NCI-H460 (cell line): ENCODE measurements around the gene SLC25A12. TPM values are rescaled to one million over a fixed set of nuclear protein-coding genes. Genes with fewer than 3 reads are reported as not detected.
"Not testable (repeated sequence)": the region's sequence is repeated elsewhere in the genome, so short reads cannot be mapped to it uniquely, and the experiment has no call there.

ENCODE experiments used
- DNase-seq: peaks from one replicate; pipeline ENCODE4 v3.0.0-alpha.2; 2016; ENCODE audit warnings: low read depth; ENCODE audit errors: extremely low read depth
- total RNA-seq: library from RNA; depleted of rRNA; stranded (reverse); fragments of >200 nt; shearing (Covaris generic); gene quantifications from 2 replicates; pipeline ENCODE4 v1.2.3, GENCODE V29; 2014

Gene SLC25A12
- total RNA-seq, 1 experiment from 2014 or later = 25.0 TPM

DNA sequence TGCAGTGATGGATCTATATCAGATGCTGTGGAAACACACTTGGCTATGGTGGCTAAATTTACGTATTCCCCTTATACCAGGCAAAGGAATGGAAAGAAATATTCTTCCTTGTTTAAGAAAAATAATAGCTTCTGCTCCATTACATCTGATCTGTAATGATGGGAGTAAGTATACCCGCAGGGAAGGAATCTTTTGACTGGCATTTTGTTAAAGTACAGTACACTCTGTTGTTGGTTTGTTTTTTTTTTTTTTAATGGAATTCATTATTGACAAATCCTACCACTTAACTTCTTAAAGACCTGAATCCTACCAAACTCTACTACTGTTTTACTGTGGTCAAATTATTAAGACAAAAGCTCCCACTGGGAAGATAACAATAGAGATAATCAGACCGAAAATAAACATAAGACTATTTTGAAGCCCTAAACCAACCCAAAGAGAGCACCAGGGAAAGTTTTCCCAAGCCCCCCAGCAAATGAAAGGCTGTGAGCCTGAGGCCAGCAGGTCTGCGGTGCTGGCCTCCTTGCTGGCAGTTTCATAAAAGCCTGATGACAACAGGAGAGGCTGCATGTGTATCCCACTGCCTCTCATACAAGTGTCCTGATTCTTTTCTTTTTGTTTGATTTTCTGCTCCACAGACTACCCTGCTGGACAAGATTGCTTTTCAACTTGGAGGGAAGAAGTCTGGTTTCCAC, 101.0 kb downstream of the SLC25A12 start:
- DNase-seq = no peak

DNA sequence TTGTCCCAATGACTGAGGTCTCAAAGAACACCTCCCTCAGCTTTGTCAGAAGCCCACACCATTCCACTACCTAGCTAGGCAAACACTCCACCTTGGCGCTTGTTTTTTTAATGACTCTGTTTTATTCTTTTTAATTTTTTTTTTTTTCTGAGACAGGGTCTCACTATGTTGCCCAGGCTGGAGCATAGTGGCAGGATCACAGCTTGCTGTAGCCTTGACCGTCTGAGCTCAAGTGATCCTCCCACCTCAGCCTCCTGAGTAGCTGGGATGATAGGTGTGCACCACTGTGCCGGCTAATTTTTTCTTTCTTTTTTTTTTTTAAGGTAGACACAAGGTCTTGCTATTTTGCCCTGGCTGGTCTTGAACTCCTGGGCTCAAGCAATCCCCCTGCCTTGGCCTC, 101.9 kb downstream of the SLC25A12 start:
- no peak for DNase-seq

DNA sequence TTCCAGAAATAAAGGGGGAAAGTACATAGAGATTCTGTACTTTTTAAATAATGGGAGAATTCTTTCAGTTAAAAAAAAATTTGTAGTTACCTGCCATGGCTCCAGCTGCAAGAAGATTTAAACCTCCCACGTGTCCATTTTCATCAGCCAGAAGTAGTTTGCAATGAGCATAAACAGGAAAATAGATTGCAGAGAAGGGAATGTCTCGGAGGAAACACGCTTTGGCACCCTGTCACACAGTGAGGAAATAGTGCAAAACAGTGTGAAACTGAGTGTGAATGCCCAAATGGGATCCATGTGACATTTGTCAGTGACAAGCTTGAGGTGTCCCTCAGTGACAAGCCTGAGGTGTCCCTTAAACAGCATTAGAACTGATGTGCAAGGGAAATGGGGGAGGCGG, 102.7 kb downstream of the SLC25A12 start:
- no peak for DNase-seq

DNA sequence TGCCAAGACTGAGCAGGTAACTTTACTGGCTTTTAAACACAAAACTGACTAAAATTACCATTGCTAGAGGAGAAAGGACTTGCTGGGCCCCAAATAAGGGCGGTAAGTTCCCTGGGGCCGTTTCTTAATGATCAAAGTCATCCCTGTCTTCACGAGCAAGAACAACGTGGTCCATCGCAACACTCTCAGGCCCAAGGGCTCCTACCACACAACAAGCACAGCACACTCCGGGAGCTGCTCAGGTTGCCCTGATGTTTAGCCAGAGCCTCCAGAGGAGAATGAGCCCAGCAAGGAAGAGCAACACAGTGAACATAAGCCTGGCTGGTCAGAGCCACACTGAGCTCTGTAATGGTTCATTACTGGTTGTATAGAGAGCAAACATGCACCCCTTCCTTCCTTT, 104.1 kb downstream of the SLC25A12 start:
- DNase-seq = no peak

DNA sequence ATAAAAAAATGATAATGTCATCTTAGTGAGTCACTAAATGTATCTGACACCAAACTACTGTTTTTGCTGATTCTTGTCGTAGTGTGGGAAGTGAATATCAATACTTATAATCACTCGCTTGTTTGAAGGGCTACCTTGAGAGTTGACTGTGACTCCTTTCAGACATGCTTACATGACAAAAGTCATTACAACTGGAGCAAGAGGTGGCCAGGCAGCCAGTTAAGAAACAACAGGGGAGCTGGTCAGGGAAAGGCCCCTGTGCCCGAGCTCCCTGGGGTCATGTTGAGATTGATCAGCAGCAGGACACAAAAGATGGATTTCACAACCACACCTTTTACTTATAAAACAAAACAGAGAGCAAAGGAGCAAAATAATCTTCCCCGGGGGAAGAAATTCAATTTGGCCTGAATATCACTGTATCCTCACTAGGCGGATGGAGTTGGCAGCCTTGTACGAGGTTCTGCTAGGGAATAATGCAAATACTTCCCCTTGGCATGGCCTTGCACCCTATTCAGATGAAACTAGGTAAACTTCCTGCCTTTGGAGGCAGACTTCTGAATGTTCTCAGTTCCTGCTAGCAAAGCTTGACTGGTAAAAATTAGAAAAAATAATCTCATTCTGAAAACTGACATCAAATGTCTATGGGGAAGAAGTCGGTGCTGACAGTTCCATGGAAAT, 105.6 kb downstream of the SLC25A12 start:
- DNase-seq = no peak

DNA sequence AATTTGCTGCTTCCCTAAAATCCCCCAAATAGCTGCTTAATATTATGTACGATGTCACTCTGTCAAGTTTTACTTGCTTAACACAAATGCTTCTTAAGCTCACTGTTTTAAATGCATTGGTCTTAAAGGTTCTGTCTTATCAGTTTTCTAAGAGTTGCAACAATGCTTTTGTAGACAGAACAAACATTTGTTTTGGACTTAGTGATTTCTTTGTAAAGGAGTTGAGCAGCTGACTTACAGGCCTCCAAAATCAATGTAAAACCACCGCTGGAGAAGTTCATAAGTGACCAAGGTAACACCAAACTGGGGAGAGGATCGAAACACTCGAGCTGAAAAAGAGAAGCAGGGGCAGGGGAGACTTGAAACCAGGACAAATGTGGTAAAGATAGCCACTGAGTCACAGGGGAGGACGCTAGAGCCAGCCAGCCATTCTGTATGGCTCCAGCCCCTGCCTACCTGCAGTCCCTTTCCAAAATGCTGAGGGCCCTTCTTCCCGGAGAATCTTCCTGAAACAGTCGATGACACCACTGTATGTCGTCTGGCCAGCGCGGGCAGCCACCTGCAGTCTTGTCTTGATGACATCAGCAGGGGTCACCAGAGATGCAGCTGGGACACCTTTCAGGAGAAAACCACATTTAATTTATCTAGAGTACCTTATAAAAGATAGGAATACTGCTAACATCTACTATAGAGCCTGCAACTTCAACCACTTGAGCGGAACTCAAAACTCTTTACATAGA, 106.5 kb downstream of the SLC25A12 start:
- DNase-seq = no peak

DNA sequence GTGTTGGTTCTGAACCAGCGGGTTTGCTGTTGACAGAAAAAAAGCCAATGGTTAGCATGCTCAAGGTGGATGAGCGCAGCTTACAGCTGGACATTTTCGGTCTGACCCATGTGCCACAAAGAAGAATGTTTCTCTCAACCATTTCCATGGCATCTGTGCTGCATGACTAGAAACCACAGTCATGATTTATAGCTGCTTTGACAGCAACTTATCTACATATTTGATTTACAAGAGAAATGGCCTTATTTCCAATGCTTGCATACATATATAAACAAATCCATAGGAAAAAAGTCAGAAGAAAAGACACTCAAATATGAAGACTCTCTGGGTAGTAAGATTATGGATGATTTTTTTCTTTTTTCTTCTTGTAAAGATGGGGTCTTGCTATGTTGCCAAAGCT, 108.6 kb downstream of the SLC25A12 start:
- no peak for DNase-seq

DNA sequence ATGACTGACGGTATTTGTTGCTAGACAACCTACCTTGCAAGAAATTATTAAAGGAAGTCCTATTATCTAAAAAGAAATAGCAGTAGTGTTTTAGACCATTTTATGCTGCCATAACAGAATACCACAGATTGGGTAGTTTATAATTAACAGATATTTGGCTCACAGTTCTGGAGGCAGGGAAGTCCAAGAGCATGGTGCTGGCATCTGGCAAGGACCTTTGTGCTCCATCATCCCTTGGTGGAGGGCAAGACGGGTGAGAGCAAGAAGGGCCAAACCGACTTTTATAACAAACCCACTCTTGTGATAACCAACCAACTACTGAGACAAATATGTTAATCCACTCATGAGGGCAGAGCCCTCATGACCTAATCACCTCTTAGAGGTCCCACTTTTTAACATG, 115.5 kb downstream of the SLC25A12 start:
- DNase-seq = no peak

DNA sequence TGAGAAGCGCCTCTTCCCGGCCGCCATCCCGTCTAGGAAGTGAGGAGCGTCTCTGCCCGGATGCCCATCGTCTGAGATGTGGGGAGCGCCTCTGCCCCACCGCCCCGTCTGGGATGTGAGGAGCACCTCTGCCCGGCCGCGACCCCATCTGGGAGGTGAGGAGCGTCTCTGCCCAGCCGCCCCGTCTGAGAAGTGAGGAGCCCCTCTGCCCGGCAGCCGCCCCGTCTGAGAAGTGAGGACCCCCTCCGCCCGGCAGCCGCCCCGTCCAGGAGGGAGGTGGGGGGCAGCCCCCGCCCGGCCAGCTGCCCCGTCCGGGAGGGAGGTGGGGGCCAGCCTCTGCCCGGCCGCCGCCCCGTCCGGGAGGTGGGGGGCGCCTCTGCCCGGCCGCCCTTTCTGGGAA, 119.5 kb downstream of the SLC25A12 start:
- DNase-seq = not testable (repeated sequence)

DNA sequence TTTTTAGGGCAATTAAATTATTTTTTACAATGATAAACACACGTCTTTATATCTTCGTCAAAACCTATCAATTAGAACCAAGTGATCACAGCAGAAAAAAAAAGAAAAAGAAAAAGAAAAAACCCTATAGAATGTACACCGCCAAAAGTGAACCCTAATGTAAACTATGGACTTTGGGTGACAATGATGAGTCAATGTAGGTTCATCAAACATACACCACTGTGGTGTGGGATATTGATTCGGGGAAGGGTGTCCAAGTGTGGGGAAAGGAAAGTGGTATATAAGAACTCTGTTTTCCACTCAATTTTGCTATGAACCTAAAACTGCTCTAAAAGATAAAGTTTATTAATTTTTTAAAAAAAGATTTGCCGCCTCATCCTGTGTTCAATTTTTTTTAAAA, 121.7 kb downstream of the SLC25A12 start:
- no peak for DNase-seq

DNA sequence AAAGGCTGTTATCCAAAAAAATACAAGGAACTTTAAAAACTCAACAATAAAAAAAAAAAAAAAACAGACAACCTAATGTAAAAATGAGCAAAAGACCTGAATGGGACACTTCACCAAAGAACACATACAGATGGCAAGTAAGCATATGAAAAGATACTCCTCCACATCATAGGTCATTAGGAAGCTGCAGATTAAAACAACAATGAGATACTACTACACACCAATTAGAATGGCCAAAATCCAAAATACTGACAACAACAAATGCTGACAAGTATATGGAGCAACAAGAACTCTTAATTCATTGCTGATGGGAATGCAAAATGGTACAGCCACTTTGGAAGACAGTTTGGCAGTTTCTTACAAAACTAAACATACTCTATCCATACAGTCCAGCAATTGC, 122.6 kb downstream of the SLC25A12 start:
- DNase-seq = no peak

DNA sequence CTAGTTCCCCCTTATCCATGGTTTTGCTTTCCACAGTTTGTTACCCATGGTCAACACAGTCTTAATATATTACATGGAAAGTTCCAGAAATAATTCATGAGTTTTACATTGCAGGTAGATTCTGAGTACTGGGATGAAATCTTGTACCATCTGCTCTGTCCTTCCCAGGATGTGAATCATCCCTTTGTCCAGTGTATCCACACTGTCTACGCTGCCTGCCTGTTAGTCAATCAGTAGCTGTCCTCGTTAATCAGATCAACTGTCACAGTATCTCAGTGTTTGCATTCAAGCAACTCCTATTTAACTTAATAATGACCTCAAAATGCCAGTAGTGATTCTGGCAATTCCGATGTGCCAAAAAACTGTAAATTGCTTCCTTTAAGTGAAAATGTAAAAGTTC, 130.4 kb downstream of the SLC25A12 start:
- DNase-seq = no peak

DNA sequence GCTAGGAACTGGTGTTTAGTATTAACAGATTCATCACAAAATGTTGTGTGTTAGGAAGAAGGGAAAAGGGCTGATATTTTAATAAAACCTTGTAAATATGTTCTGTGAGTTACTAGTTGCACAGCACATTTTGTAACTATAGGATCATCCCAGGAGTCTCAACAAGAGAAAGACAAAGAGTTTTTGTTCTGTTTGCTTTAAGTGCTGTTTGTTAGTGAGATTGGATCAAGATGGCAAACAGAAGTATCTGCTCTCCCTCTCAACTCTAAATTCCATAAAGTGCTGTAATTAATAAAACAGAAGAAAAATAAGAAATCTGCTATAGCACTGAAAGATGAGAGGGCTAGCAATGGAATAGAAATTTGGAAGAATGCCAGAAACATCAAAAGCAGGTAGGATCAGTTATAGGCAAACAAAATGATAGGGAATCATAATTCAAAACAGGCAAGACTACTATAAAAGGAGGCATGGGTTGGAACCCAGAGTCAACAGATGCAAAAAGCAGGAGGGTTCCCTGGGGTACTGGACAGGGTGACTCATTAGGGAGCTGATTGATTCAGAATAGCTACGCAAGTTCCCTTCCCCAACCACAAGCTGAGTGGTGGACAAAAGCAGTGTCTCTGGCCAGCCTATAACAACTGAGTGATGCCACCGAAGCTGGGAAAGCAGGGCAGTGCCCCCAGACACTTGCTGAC, 131.0 kb downstream of the SLC25A12 start:
- no peak for DNase-seq

DNA sequence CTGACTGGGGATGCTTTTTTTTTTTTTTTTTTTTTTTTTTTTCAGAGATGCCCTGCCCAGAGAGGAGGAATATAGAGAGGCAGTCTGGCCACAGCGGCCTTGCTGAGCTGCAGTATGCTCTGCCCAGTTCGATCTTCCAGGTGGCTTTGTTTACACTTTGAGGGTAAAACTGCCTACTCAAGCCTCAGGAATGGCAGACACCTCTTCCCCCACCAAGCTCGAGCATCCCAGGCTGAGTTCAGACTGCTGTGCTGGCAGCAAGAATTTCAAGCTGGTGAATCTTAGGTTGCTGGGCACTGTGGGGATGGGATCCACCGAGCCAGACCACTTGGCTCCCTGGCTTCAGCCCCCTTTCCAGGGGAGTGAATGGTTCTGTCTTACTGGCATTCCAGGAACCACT, 132.9 kb downstream of the SLC25A12 start:
- DNase-seq = not testable (repeated sequence)

DNA sequence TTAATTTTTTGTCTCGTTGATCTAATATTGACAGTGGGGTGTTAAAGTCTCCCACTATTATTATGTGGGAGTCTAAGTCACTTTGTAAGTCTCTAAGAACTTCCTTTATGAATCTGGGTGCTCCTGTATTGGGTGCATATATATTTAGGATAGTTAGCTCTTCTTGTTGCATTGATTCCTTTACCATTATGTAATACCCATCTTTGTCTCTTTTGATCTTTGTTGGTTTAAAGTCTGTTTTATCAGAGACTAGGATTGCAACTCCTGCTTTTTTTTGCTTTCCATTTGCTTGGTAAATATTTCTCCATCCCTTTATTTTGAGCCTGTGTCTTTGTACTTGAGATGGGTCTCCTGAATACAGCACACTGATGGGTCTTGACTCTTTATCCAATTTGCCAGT, 135.3 kb downstream of the SLC25A12 start:
- not testable (repeated sequence) for DNase-seq

DNA sequence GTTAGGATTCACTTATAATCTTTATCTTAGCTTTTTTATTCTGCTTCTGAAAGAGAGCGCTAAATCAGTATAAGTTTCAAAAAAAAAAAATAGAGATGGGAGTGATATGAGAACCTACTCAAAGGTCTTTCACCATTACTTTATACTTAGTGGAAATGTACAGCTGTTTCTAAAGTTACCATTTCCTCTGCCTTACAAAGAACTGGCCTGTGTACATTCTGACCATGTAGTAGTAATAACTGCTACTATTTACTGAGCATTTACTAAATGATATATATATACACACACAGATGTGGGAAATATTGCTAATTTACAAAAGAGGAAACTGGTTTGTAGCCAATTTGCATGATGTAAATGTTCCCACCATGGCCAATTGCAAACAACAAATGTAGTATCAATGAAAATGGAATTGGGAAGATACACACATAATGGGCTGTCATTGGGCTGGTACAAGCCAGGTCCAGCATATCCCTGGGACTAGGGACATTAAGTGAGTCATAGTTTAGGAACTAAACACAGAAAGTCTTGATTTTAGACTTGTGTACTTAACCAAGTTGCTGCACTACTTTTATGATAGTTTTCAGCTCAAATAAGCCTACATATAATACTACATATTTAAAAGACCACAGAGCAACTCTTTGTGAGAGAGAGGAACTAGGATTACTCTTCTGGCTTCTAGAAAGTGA, 139.6 kb downstream of the SLC25A12 start:
- no peak for DNase-seq

DNA sequence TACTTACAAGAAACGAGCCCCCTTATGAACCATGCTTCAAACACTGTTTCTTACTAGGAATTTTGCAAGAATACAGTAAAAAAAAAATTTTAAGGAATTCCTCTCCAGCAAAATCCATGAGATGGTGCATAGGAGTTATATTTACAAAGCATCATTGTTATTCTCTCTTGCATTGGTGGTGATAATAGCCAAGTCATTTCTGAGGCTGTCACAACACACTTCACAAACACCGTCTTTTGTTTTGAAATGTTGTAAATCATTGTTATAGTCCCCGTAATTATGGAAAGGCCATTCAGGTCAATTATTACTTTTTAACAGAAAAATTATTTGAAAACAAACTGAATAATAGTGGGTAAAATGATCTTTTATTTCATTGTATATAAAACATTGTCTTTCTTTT, 146.7 kb downstream of the SLC25A12 start:
- no peak for DNase-seq

DNA sequence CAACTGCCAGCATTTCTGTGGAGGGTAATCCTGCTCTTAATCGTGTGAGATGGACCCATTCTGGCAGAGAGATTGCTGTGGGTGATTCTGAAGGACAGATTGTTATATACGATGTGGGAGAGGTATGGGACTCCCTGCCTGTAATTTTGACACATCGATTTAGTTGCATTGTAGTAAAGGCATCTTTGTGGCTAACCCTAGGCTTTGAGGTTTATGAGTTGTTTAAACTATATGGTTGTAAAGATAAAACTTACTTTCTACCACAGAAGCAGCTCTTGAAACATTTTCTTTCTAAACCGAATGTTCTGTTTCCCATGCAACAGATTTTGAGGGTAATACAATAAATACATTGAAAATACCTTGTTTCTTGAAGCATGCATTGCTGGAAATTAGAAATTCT, 148.2 kb downstream of the SLC25A12 start:
- no peak for DNase-seq

DNA sequence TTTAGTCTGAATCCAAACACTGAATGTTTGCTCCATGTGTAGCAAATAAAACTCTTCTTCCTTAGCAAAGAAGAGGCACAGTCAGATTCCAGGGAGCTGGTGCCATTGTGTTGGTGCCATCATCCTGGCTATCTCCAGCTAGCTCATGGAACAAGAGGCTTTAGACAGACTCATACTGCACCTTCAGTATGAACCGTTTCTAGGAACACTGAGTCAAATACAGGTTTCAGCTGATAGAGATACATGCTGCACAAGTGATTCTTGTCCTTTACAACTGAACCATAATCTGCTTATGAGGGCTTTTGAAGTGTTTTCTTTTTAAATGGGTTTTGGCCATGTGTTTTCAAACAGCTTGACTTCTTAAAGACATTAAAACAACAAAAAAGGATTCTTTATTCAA, 148.9 kb downstream of the SLC25A12 start:
- no peak for DNase-seq

DNA sequence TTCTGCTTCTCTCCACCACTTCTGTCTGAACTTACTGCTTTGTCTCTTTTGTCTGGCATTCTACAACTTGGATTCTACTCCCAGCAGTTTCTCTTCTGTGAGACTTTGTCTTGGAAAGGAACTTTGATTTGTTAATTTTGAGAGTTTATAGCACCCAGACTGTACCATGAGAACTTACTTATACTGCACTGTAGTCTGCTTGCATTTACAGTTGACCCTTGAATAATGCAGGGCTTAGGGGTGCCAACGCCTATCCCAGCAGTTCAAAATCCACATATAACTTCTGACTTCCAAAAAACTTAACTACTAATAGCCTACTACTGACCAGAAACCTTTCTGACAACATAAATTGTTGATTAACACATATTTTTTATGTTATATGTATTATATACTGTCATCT, 151.3 kb downstream of the SLC25A12 start:
- no peak for DNase-seq

DNA sequence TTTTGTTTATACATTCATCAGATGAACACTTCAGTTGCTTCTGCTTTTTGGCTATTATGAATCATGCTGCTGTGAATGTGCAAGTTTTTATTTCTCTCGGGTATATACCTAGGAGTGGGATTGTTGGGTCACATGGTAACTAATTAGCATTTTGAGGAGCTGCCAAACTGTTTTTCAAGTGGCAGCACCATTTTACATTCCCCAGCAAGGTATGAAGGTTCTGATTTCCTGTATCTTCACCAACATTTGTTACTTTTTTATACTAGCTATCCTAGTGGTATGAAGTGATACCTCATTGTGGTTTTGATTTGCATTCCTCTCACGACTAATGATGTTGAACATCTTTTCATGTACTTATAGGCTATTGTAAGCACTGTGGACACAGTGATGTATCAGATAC, 152.9 kb downstream of the SLC25A12 start:
- DNase-seq = no peak
